ENCODE data around the gene TANGO2.

TANGO2 gene

DNA sequence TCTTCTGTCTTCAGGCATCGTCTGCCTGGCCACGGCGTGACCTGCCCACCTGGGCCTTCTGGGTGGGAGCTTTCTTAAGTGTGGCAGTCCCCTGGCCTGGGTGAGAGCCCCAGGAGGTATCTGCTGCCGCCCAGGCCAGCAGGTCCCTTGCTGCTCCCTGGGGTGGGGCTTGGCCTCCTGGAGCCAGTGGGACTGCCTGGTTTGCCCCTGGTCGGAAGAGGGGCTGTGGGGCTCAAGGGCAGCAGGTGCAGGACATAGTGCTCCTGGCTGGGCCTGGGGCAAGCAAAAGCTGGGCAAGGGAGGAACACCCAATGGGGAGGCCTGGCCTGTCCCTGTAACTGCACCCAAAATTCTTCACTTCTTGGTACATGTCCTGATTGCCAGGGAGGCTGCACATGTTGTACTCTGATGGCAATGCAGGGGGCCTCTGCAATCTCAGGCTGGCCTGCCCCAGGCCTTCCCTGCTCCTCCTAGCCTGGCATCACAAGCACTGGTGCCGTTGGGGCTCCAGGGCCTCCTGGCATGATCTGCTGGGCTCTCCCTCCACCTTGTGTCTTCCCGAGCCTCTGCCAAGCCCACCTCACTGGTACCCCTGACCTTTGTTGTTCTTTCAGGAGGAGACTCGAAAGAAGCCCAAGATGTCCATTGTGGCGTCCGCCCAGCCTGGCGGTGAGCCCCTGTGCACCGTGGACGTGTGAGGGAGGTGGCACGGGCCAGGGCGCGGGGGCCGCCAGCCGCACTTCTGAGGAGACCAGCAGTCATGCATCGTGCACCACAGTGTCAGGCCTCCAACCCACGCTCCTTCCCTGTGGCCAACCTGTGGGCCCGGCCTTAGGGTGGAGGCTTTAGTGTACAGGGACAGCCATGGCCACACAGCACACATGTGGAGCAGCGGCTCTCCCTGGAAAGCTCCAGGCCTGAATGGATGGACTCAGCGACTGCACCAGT, 88.8 kb downstream of the TANGO2 start:
- DNase-seq: no peak

DNA sequence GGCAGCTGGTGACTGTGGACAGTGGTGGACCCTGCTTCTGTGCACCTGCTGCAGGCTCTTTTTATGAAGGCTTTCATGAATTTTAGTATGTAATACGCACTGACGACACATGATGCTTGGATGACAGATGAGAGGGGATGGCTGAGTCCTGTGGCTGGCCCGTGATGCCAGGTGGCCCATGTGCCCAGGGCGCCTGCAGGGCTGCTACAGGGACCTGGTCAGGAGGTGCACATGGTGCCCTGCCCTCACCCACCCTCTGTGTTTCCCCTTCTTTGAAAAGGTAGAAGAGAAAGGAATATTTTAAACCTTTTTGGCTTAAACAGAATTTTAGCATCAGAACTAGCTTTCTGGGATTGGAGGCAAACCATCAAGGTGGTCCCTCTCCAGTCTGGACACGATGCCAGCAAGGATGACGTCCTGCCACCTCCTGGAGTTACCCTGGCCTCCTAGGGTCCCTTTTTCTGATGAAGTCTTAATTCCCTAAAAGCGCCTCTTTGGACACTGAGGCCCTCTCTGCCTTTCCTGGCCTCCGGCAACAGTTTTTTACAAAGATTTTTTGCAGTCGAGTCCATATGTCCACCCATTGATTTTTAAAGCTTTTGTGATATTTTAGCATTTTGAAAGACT, 89.6 kb downstream of the TANGO2 start:
- DNase-seq: no peak

DNA sequence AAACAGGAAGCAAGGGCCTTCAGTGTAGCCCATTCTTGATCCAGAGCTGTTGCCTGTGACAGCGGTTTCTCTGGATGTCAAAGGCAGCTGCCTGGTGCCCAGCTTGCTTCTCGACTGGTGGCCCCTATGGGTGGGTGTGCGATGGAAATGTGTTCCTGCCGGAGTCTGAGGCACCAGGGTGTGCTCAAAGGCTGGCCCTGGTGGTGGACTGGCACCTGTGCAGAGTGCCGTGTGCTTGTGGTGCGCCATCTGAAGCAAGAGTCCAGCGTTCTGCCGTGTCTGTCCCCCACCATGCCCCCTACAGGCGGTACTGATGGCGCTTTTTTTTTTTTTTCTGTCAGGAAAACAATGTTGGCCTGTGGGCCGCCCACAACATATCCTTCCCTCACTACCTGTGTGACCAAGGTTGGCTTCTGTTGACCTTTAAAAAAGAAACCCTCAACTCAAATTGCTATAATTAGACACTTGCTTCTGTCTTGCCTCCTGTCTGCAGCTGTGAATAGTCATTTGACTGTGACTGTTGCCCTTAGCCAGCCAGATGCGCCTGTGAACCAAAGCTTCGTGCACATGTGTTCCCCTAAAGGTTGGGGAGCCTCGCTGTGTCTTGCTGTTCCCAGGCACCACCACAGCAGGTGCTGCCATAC, 90.3 kb downstream of the TANGO2 start:
- no peak for DNase-seq

DNA sequence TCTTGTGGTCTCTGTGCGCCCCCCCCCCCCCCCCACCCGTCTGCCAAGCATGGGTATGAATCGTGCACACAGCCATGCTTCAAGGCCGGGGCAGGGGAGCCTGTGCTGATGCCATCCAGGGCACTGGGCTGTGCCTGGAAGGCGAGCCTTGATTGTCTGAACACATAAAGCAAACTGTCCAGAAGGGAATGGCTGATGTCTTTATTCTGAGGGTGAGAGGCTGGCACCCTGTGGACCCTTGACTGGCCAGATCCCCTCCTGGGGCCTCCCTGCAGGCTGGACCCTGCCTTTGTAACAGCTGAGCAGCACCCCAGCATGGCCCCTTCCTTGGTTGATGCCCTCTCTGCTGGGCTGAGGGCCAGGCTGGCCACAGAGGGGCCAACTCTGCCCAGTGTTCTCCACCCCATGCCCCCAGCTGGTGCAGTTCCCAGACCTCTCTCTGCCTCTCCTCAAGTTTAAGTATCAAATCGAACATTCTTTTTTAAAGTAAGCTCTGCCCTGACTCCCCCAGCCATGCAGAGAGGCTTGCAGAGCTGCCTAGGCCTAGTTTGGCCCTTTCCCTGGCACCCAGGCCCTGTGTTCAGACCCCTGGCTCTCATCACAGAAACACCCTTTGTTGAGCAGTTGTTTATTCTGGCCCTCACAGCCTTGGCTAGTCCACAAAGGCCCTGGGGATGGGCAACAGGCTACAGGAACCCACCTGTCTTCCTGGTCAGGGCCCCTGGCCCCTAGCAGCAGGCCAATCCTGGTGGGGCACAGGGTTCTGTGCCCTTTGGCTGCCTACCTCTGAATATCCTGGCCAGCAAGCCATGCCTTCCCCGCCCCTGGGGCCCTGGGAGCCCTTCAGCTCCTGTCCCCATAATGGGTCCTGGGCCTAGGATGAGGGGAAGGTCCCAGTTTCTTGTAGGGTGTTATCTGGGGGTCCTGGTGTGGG, 91.0 kb downstream of the TANGO2 start:
- no peak for DNase-seq

DNA sequence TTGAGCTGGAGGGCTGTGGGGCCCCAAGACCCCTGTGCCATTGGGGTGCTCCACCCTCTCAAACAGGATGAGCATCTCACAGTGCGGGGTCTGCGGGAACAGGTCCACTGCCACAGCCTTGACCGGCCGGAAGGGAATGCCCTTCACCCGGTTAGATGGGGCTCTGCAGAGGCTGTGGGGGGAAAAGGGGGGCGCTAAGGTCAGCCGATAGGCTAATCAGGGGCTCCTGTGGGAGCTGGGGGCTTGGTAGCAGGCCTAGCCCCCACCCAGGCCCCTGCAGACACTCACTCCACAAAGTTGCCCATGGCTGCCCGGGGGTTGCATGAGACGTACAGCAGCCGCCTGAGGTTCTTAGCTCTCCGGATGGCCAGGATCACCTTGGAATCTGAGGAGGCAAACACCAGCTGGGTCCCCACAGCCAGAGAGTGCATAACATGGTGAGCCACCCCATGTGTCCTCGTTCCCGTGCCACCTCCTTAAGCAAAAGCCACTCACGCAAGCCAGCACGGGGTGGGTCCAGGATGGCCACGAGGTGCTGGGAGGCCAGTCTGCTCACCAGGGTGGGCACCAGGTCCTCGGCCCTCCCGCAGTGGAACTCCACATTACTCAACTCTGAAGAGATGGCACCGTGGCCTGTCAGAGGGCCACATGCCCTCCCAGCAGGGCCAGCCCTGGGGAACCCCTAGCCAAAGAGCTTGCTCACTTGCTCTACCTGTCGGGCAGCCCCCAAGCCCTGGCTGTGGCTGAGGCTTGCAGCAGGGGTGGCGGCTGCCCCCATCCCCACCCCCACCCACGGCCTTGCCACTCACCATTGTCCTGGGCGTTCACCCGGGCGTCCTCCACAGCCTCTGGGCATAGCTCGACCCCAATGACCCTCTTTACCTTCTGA, 92.0 kb downstream of the TANGO2 start:
- no peak for DNase-seq

DNA sequence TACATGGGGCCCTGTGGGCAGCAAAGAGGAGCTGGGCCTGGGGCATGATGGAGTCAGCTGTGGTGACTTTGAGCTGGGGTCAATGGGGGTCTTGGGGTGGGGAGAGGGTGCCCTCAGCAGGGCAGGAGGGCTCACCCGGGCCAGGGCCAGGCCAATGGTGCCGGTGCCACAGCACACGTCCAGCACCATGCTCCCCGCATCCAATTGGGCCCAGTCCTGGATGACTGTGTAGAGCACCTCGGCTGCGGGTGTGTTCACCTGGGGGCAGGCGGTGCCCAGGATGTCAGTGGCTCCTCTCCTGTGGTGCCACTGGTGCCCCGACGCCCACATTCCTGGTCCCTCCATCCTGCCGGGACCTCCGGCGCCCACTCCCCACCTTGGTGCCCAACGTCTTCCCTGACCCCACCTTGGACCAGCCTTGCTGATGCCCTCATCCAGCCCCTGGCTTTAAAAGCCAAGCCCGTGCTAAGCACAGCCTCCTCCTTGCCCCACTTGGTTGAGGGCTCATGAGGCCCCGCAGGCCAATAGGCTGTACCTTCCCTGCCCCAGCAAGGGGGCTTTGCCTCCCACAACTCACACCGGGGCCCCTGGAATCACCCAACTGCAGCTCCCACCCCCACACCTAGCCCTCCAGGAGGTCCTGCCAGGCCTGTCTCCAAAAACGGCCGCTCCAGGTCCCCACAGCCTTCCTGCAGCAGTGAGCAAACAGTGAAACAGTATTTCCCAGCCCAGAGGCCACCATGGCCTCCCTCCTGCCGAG, 92.8 kb downstream of the TANGO2 start:
- DNase-seq: no peak

DNA sequence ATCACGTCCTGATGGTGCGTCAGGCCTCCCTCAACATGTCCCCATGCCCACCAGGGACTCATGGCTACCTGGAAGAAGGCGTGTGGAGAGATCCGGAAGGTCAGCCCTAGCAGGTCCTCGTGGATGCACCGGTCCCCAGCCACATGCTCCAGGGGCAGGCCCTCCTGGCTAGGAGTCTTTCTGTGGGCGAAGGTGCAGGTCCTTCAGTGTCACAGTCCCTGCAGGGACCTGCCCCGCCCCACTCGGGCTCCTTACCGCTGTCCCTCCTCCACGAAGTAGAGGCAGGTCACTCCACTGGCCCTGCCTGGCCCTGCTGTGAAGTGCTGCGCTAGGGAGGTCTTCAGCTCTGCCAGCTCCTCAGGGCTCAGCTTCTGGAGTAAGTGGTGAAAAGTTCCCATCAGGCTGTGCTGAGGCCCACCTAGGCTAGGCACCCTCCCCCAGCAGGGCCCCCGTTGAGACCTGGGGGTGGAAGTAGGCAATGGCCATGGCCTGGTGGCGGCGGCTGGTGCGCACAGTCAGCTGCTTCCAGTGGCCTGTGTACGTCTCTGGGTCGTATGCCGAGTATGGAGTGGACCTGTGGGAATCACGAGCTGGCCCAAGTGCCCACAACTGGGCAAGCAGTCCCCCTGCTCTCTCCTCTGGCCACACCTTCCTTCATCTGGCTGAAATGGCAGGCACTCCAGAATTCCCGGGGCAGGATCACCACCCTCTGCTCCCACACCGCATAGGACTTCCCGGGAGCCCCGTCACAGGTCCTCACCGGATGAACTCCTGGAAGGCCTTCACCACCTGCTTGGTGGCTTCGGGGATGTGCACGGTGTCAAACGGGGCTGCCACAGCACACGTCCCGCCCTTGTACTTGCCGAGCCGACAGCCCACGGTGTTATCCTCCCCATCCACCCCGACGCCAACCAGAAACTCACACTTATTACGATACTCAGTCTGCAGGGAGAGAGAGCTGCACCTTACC, 93.9 kb downstream of the TANGO2 start:
- DNase-seq: no peak

DNA sequence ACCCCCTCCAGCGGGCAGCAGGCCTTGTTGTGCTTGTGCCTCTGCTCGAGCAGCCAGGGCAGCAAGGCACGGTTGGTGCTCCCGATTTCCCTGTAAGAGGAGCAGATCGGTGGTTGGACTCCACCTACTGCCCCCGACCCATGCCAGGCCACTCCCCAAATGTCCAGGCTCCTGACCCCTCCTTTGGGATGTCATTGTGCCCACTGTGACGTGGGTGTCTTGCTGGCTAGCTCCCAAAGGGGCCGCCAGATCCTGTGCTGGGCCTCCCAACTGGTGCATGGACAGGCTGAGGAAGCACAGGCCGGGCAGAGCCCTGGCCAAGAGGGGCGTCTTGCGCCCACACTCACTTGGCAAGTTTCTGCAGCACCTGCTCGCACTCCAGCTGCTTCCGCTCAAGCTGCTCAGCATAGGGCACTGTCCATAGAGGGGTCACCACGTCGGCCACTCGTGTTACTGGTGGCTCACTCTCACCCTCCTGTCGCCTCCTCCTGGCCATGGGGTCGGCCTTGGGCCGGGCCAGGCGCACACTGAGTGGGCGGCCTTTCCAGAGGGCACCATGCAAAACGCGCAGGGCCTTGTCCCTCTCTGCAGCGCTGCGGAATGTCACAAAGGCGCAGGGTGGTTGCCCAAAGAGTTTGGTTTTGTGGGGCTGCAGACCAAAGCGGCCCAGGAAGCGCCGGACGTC, 94.9 kb downstream of the TANGO2 start, which contains the start of gene RANBP1:
RANBP1 (plus strand) TSS at position 414 of the 685 bp plus-strand sequence; CDS start at position 495, 81 bp downstream.
- no peak for DNase-seq

DNA sequence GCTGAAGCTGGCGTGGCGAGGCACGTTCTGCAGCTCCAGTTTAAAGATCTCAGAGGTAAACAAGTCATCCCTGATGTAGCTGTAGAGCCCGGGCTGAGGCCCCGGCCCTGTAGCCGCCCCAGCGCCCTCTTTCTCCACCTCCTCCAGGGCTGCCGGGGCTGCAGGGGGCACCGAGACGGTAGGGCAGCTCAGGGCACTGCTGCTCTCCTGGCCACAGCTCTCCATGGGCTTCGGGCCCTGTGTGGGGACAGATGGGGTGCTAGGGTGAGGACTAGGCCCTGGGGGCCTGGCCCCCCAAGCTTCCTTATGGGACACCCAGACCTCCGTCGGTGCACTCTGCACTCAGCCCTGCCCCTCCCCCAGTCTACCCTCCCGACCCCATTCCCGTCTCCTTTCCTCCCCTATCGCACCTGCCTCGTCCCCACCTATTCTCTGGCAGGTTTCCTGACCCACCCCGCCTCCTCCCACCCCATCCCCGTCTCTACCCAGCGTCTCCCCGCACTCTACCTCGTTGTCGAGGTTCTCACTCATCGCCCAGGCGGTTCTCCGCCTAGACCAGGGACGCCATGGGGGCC, 95.6 kb downstream of the TANGO2 start:
- DNase-seq: no peak
